C4-2B (cell line): ENCODE data around the gene IKZF1.

Experiments
- H3K27ac ChIP-seq: fragments of 450-650 bp; 2 replicates; pipeline ENCODE4 v1.5.1; 2017
- ZFX ChIP-seq: fragments of 450-650 bp; IDR thresholded peaks from 2 replicates; pipeline ENCODE4 v1.6.1; 2017
- TF ChIP-seq, protein P1 (sequence below): fragments of 450-650 bp; conservative IDR thresholded peaks from 2 replicates; pipeline ENCODE4 v1.5.1; 2017; ENCODE audit warnings: mild to moderate bottlenecking

IKZF1 gene

GRCh38 chr7:50389961-50390360, 85.4 kb downstream of the IKZF1 start:
- TF ChIP-seq, protein P1, sequence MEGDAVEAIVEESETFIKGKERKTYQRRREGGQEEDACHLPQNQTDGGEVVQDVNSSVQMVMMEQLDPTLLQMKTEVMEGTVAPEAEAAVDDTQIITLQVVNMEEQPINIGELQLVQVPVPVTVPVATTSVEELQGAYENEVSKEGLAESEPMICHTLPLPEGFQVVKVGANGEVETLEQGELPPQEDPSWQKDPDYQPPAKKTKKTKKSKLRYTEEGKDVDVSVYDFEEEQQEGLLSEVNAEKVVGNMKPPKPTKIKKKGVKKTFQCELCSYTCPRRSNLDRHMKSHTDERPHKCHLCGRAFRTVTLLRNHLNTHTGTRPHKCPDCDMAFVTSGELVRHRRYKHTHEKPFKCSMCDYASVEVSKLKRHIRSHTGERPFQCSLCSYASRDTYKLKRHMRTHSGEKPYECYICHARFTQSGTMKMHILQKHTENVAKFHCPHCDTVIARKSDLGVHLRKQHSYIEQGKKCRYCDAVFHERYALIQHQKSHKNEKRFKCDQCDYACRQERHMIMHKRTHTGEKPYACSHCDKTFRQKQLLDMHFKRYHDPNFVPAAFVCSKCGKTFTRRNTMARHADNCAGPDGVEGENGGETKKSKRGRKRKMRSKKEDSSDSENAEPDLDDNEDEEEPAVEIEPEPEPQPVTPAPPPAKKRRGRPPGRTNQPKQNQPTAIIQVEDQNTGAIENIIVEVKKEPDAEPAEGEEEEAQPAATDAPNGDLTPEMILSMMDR = no peak
- no peak for TF ChIP-seq ZFX

GRCh38 chr7:50391386-50391785, 86.9 kb downstream of the IKZF1 start:
- H3K27ac ChIP-seq = no peak overlapping the region
- TF ChIP-seq, protein P1 = no peak
- no peak for TF ChIP-seq ZFX

More at GRCh38 chr7:50389961-50390360, 85.4 kb downstream of the IKZF1 start:
- H3K27ac ChIP-seq = no peak overlapping the region

- H3K27ac ChIP-seq = no peak overlapping the region
- TF ChIP-seq, protein P1 = no peak
- TF ChIP-seq ZFX = no peak
These were observed 88.6 kb downstream of the IKZF1 start for GRCh38 chr7:50393076-50393475.

- TF ChIP-seq, protein P1 = no peak
- H3K27ac ChIP-seq = no peak overlapping the region
These were observed 89.2 kb downstream of the IKZF1 start for GRCh38 chr7:50393547-50394252.

DNA sequence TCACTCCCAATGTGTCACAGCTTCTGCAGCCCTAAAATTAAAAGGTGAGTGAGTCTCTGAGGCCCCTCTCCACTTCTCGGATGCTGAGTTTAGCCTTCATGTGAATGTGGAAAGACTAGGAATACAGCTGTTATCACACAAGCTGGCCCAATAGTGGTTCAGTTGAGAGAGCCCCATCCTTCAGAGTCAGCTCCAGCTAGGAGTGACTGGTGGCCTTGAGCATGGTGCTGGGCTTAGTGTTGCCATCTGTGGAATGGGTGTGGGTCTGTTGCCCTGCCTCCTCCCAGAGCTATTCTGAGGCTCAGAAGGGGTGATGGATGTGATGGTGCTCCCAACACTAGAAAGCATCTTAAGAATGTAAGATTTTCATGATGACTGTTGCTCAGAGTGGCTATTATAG, 89.8 kb downstream of the IKZF1 start:
- no peak overlapping the region for H3K27ac ChIP-seq
- TF ChIP-seq ZFX = no peak
- TF ChIP-seq, protein P1 = no peak

DNA sequence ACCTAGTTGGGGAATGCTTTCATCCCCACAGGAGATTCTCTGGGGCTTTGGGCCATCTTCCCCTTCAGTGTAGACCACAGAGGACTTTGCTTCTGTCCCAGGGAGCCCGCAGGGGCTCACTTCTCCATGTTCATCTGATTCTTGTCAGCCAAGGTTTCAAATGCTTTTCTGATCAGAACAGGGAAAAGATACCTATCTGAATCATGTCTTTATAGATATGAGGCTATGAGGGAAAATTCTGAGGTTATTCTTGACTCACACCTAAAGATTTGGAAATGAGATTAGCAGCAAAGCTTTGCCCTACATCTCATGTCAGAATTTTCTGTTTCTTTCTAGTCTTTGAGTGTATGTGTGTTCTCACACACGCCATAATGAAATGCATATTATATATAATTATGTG, 92.3 kb downstream of the IKZF1 start:
- TF ChIP-seq, protein P1 = no peak
- no peak for TF ChIP-seq ZFX
- H3K27ac ChIP-seq = no peak overlapping the region

DNA sequence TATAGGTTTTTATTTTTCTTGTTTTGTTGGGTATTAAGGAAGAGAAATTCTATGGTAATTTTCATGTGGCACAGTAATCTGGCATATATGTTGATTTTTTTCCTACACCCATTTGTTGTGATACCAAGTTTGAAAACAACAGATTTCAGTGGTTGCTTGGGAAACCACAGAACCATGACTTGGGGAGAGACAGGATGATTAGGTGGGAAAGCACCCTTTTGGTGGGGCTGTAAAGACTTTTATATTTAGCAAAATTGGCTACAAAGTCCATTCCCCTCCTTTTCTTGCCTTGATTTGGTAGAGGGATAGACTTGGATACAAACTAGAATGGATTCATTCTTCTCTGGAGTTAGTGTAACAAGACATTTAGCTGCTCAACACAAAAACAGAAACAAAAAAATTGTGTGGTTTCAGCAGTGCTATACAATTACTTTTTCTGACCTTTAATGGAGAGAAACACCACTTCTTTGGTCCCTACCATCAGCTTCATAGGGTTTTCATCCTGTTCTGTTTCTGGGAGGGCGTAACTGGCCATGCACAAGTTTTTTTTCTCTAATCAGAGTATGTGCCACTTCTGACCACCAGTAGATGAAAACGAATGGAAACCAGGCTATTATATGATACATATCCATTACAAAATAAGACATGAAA, 92.9 kb downstream of the IKZF1 start:
- TF ChIP-seq, protein P1 = no peak
- TF ChIP-seq ZFX = no peak
- H3K27ac ChIP-seq = no peak overlapping the region
